ENCODE data around the gene CAPZA3. TPM values are rescaled to one million over a fixed set of nuclear protein-coding genes. Genes with fewer than 3 reads are reported as not detected.

The CAPZA3 gene
- total RNA-seq, 3 donors from 2014 or later: 2.0 to 3.5 TPM; not detected in 1

DNA sequence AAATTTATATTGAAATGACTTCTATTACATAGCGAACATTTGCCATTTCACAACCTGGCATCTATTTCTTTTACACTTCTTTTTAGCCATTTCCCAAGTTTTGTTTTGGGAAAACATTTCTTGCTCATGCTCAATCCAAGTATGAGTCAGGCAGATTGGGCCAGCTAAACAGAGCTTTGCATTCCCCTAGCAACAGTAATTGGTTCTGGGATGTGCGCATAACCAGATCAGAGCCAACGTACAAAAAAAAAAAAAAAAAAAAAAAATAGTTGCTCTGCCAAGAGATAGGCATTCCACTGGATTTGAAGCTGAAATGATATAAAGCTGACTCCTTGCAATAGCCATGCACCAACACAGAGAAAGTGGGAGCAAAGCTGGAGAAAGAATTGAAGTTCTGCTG is 37.6 kb upstream of the CAPZA3 start:
- no peak for TF ChIP-seq POLR2AphosphoS5 (IDR thresholded peaks at IDR 0.05)
- TF ChIP-seq, protein P1, sequence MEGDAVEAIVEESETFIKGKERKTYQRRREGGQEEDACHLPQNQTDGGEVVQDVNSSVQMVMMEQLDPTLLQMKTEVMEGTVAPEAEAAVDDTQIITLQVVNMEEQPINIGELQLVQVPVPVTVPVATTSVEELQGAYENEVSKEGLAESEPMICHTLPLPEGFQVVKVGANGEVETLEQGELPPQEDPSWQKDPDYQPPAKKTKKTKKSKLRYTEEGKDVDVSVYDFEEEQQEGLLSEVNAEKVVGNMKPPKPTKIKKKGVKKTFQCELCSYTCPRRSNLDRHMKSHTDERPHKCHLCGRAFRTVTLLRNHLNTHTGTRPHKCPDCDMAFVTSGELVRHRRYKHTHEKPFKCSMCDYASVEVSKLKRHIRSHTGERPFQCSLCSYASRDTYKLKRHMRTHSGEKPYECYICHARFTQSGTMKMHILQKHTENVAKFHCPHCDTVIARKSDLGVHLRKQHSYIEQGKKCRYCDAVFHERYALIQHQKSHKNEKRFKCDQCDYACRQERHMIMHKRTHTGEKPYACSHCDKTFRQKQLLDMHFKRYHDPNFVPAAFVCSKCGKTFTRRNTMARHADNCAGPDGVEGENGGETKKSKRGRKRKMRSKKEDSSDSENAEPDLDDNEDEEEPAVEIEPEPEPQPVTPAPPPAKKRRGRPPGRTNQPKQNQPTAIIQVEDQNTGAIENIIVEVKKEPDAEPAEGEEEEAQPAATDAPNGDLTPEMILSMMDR (IDR thresholded peaks at IDR 0.05): no peak
- TF ChIP-seq POLR2A (IDR thresholded peaks at IDR 0.05): no peak
- Histone ChIP-seq H3K36me3 (no peaks in the 10 kb centered on the region), H3K9me3 (no peaks in the 10 kb centered on the region), H3K27ac (no peak overlapping the region), H3K4me1 (no peaks in the 10 kb centered on the region), H3K27me3 (no peaks in the 10 kb centered on the region), H3K4me3 (no peak overlapping the region)
- intact Hi-C loops (cut with DNase I; ENCODE audit: low total_unique reads): no loop called here
- no peak for DNase-seq (ENCODE audit: low spot score in 2 of 2)

DNA sequence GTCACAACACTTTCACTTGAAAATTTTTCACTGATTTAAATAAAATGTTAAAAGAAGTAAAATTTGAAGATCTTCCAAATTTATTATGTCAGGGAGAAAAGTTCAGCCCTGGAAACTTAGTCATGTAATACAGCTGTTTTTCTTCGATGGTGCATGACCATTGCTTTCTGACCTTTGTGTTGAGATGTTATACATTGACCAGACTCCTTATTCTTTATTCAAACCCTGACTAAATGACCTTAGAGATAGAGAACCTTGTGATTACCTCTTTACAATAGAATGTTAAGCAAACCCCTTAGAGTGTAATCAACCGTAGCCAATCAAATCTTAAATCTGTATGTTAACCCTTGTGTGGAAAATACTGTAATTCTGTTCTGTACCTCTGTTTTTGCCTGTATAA is 34.6 kb upstream of the CAPZA3 start:
- Histone ChIP-seq H3K9me3 (no peaks in the 10 kb centered on the region), H3K27me3 (no peaks in the 10 kb centered on the region), H3K4me3 (no peak overlapping the region), H3K36me3 (no peaks in the 10 kb centered on the region), H3K27ac (no peak overlapping the region), H3K4me1 (no peaks in the 10 kb centered on the region)
- intact Hi-C loops (cut with DNase I; ENCODE audit: low total_unique reads): no loop called here
- no peak for TF ChIP-seq POLR2AphosphoS5 (IDR thresholded peaks at IDR 0.05)
- TF ChIP-seq, protein P1 (IDR thresholded peaks at IDR 0.05): no peak
- no peak for TF ChIP-seq POLR2A (IDR thresholded peaks at IDR 0.05)
- no peak for DNase-seq (ENCODE audit: low spot score in 2 of 2)

DNA sequence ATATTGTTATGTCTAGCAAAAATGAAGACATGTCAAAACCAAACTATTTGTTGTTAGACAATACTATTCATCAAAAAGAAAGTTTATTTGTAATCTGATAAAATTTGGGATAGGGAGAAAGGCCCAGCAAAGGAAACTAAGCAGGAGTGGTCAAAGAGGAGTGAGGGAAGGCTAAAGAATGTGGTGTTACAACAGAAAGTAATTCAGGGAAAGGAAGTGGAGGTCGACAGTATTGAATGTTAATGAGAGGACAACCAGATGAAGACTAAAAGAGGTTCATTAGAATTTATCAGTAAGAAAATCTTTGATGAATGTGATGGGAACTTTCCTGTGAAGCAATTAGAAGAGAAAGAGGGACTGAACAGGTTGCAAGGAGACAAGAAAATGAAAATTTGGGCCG is 34.0 kb upstream of the CAPZA3 start:
- Histone ChIP-seq H3K4me1 (no peaks in the 10 kb centered on the region), H3K27me3 (no peaks in the 10 kb centered on the region), H3K27ac (no peak overlapping the region), H3K9me3 (no peaks in the 10 kb centered on the region), H3K4me3 (no peak overlapping the region), H3K36me3 (no peaks in the 10 kb centered on the region)
- intact Hi-C loops (cut with DNase I; ENCODE audit: low total_unique reads): no loop called here
- TF ChIP-seq POLR2A (IDR thresholded peaks at IDR 0.05) (no peak), POLR2AphosphoS5 (IDR thresholded peaks at IDR 0.05) (no peak)
- TF ChIP-seq, protein P1 (IDR thresholded peaks at IDR 0.05): no peak
- no peak for DNase-seq (ENCODE audit: low spot score in 2 of 2)

DNA sequence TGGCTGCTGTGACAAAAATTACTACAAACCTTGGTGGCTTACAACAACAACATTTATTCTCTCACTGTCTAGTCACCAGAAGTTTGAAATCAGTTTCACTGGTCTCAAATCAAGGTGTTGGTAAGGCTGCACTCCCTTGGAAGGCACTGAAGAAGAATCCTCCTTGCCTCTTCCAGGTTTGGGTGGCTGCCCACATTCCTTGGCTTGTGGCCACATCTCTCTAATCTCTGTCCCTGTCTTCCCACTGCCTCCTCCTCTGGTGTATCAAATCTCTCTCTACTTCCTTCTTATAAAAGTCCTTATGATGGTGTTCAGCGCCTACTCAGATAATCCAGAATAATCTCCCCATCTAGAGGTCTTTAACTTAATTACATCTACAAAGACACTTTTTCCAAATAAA is 31.1 kb upstream of the CAPZA3 start:
- H3K27ac ChIP-seq: no peak overlapping the region
- no peak overlapping the region for H3K4me3 ChIP-seq
- H3K4me1 ChIP-seq: no peaks in the 10 kb centered on the region
- DNase-seq (ENCODE audit: low spot score in 2 of 2): no peak
- intact Hi-C loops (cut with DNase I; ENCODE audit: low total_unique reads): no loop called here
- H3K27me3 ChIP-seq: no peaks in the 10 kb centered on the region
- H3K9me3 ChIP-seq: peaks cover 0 to 6% of the 10 kb centered on the region in 2 donors
- no peaks in the 10 kb centered on the region for H3K36me3 ChIP-seq
- TF ChIP-seq, protein P1 (IDR thresholded peaks at IDR 0.05): no peak
- no peak for TF ChIP-seq POLR2A (IDR thresholded peaks at IDR 0.05)
- no peak for TF ChIP-seq POLR2AphosphoS5 (IDR thresholded peaks at IDR 0.05)

DNA sequence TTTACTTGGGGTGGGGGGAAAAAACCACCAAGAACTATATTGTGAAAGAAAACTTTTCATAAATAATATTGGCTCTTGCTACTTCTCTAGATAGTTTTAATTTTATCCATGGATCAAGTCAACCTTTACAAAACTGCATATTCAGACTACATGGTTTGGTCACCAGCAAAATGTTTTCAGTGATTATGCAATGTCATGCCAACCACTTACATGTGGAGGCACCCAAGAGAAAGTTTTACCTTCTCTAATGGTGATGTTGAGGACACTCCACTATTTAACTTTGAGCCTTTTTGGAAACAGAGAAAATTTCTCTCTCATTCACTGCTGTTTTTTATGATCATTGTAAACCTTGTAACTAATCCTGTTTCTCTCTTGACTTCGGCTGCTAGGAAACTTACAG is 21.7 kb upstream of the CAPZA3 start:
- intact Hi-C loops (cut with DNase I; ENCODE audit: low total_unique reads): no loop called here
- no peaks in the 10 kb centered on the region for H3K36me3 ChIP-seq
- no peaks in the 10 kb centered on the region for H3K27me3 ChIP-seq
- no peak overlapping the region for H3K27ac ChIP-seq
- DNase-seq (ENCODE audit: low spot score in 2 of 2): no peak
- H3K9me3 ChIP-seq: no peaks in the 10 kb centered on the region
- no peak overlapping the region for H3K4me3 ChIP-seq
- no peaks in the 10 kb centered on the region for H3K4me1 ChIP-seq
- TF ChIP-seq POLR2AphosphoS5 (IDR thresholded peaks at IDR 0.05): no peak
- no peak for TF ChIP-seq POLR2A (IDR thresholded peaks at IDR 0.05)
- TF ChIP-seq, protein P1 (IDR thresholded peaks at IDR 0.05): no peak
